Activated CD8-positive, alpha-beta memory T cell treated with anti-CD3 and anti-CD28 coated beads for 1 hour (primary cell): ENCODE results near the gene HOXD4.

ENCODE experiments used
- DNase-seq, 2 donors: peaks; one replicate each; pipeline ENCODE4 v3.0.0-alpha.2; 2020; ENCODE audit warnings: low read depth in 1 of 2; ENCODE audit errors: extremely low read depth in 1 of 2

HOXD4 gene

GRCh38 chr2:176170602-176171305 is 19.4 kb downstream of the HOXD4 start:
- no peak for DNase-seq

- DNase-seq = no peak
Measured at GRCh38 chr2:176171351-176172006, 20.1 kb downstream of the HOXD4 start.

- no peak for DNase-seq
Measured at GRCh38 chr2:176172007-176172894, 20.9 kb downstream of the HOXD4 start.

- no peak for DNase-seq
Measured at GRCh38 chr2:176172895-176173566, 21.7 kb downstream of the HOXD4 start.

GRCh38 chr2:176173567-176174381 is 22.4 kb downstream of the HOXD4 start:
- DNase-seq = no peak

GRCh38 chr2:176174382-176174823 is 23.1 kb downstream of the HOXD4 start:
- DNase-seq = no peak

- DNase-seq = no peak
Measured at GRCh38 chr2:176174824-176175708, 23.7 kb downstream of the HOXD4 start.

GRCh38 chr2:176175709-176176607 is 24.6 kb downstream of the HOXD4 start:
- DNase-seq = no peak

GRCh38 chr2:176177580-176178037 is 26.3 kb downstream of the HOXD4 start:
- no peak for DNase-seq

GRCh38 chr2:176178038-176178756 is 26.8 kb downstream of the HOXD4 start:
- DNase-seq = no peak

- DNase-seq = no peak
Measured at GRCh38 chr2:176178757-176179295, 27.5 kb downstream of the HOXD4 start.

- DNase-seq = no peak
Measured at GRCh38 chr2:176181551-176181950, 30.2 kb downstream of the HOXD4 start.

- no peak for DNase-seq
Measured at GRCh38 chr2:176182671-176183070, 31.3 kb downstream of the HOXD4 start.

- no peak for DNase-seq
Measured at GRCh38 chr2:176184749-176185148, 33.4 kb downstream of the HOXD4 start.

- no peak for DNase-seq
Measured at GRCh38 chr2:176186024-176186423, 34.7 kb downstream of the HOXD4 start.

- no peak for DNase-seq
Measured at GRCh38 chr2:176187200-176187898, 36.0 kb downstream of the HOXD4 start.
